AG09319 (cell line): ENCODE data around the gene MYO1D.

Experiments
- DNase-seq: peaks from one replicate; pipeline ENCODE4 v3.0.0-alpha.2; 2010; ENCODE audit warnings: low read depth; ENCODE audit errors: extremely low read depth
- CTCF ChIP-seq: IDR thresholded peaks from 2 replicates; pipeline ENCODE4 v1.5.1; 2011; ENCODE audit warnings: low read depth, mild to moderate bottlenecking, inconsistent platforms, low read length, moderate library complexity

MYO1D gene

GRCh38 chr17:32763855-32764439 lies 113.0 kb downstream of the MYO1D start:
- DNase-seq: no peak
- TF ChIP-seq CTCF: no peak

GRCh38 chr17:32759476-32759875 lies 117.4 kb downstream of the MYO1D start:
- no peak for DNase-seq
- TF ChIP-seq CTCF: no peak

- no peak for TF ChIP-seq CTCF
- DNase-seq: no peak
Observed at GRCh38 chr17:32757963-32758362, 119.0 kb downstream of the MYO1D start.

- no peak for TF ChIP-seq CTCF
- DNase-seq: no peak
Observed at GRCh38 chr17:32756696-32757095, 120.2 kb downstream of the MYO1D start.

GRCh38 chr17:32755045-32755805 lies 121.7 kb downstream of the MYO1D start:
- TF ChIP-seq CTCF: peak; percentile 41
- peak; percentile 31 for DNase-seq

- no peak for DNase-seq
- no peak for TF ChIP-seq CTCF
Observed at GRCh38 chr17:32752934-32753333, 124.0 kb downstream of the MYO1D start.

GRCh38 chr17:32747856-32748255 lies 129.1 kb downstream of the MYO1D start:
- TF ChIP-seq CTCF: no peak
- no peak for DNase-seq
